ENCODE measurements around the gene OR13C8. TPM values are rescaled to one million over a fixed set of nuclear protein-coding genes. Genes with fewer than 3 reads are reported as not detected.

The OR13C8 gene, protein sequence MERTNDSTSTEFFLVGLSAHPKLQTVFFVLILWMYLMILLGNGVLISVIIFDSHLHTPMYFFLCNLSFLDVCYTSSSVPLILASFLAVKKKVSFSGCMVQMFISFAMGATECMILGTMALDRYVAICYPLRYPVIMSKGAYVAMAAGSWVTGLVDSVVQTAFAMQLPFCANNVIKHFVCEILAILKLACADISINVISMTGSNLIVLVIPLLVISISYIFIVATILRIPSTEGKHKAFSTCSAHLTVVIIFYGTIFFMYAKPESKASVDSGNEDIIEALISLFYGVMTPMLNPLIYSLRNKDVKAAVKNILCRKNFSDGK
- not detected in 2 replicates for total RNA-seq

DNA sequence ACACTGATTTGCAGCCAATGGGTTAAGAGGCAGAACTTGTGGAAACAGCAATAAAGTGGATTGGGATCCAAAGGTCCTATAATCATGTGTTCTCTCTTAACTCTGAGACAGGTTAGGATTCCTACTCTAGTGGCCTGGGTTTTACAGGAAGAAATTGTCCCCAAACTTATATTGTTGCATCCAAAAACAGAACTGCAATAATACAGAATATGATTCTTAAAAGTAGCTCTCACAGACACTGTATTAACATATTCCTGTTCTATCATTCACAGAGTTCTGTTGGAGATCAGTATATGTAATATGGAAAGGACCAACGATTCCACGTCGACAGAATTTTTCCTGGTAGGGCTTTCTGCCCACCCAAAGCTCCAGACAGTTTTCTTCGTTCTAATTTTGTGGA is at the start of gene OR13C8:
Gene OR13C8, plus strand, starts transcription at position 301 of the 400 bp plus-strand sequence. Its CDS starts 0 bp downstream, at position 301.

DNA sequence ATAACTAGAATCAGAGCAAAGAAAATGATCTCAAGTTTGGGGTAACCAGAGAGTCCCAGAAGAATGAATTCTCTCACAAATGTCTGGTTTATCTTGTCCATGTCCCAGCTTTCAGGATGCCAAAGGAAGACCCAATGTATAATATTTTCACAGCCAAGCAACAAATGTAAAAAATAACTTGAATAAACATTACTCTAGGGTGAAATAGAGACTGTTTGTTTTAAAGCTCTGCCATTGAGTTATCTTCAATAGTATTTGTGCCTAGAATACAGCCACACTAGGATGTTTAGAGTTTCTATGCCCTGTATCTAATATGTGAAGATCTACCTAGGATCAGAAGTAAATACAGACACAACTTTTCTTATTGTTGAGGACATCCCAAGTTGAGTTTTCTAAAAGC is 41.9 kb upstream of the OR13C8 start, which contains the start of gene OR13C4:
Gene OR13C4, minus strand, starts transcription at position 101 of the 400 bp plus-strand sequence. Its CDS starts 0 bp downstream, at position 101.

DNA sequence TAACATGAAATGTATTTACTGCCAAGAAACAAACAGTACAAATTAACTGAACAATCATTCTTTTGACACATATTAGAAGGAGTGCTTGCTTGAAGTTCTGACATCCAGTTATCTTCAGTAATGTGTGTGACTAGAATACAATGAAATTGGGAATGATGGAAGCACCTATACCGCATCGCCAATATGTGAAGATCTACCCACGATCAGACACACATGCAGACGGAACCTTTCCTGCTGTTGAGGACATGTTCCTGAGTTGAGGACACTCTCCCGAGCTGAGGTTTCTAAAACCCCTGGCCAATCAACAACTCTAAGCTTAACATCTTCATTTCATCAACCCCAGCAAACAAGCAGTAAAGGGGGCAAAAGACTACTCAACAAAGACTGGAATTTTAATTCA is 32.2 kb upstream of the OR13C8 start, which contains the start of gene OR13C3:
Gene OR13C3, minus strand, starts transcription at position 101 of the 400 bp plus-strand sequence. CDS start 133 bp downstream, outside the sequence.

DNA sequence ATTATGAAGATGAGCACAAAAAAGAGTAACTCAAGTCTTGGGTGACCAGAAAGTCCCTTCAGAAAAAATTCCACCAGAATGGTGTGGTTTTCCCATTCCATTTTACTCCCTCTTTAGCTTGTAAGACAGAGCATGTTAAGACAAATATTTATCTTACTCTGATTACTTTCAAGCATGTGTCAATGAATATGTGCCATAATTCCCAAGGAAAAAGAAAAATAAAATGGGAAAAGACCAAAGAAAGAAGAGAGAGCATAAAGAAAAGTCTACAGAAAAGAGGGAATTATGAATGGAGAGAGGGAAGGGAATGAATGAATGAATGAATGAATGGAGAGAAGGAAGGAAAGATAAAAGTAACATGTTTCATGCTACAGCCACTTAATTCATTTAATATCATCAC is 30.3 kb downstream of the OR13C8 start, which contains the start of gene OR13C5:
Gene OR13C5, minus strand, starts transcription at position 101 of the 400 bp plus-strand sequence. Its CDS starts 0 bp downstream, at position 101.

DNA sequence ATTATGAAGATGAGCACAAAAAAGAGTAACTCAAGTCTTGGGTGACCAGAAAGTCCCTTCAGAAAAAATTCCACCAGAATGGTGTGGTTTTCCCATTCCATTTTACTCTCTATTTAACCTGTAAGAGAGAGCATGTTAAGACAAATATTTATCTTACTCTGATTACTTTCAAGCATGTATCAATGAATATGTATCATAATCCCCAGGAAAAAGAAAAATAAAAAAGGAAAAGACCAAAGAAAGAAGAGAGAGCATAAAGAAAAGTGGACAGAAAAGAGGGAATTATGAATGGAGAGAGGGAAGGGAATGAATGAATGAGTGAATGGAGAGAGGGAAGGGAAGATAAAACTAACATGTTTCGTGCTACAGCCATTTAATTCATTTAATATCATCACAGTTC is 36.6 kb downstream of the OR13C8 start, which contains the start of gene OR13C2:
Gene OR13C2, minus strand, starts transcription at position 101 of the 400 bp plus-strand sequence. Its CDS starts 0 bp downstream, at position 101.

DNA sequence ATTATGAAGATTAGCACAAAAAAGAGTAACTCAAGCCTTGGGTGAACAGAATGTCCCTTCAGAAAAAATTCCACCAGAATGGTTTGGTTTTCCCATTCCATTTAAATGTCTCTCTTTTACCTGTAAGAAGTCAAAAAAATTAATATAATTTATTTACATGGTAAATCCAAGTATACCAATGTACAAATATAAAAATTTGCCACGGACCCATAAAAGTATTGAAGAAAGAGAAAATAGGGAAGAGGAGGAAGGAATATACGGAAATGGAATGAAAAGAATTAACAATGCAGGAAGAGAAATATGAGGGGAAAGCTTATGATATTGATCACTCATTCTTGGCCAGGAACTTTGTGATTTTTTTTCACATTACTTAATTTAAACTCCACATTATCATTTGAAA is 49.1 kb downstream of the OR13C8 start, which contains the start of gene OR13C9:
Gene OR13C9, minus strand, starts transcription at position 101 of the 400 bp plus-strand sequence. Its CDS starts 0 bp downstream, at position 101.

Other genes starting within 250 kb of the OR13C8 start
- not detected in 2 replicates for gene OR13F1, start 64.9 kb upstream of the OR13C8 start, total RNA-seq
- 0.16 TPM in 1 of 2 replicates, not detected in the other for gene OR13C4, start 42.0 kb upstream of the OR13C8 start, total RNA-seq
- not detected in 2 replicates for gene OR13C3, start 32.3 kb upstream of the OR13C8 start, total RNA-seq
- gene OR13C5, start 30.2 kb downstream of the OR13C8 start, total RNA-seq, result not detected in 2 replicates
- gene OR13C2, start 36.5 kb downstream of the OR13C8 start, total RNA-seq, result not detected in 2 replicates
- gene OR13C9, start 49.0 kb downstream of the OR13C8 start, total RNA-seq, result not detected in 2 replicates
- gene OR13D1, start 125.3 kb downstream of the OR13C8 start, total RNA-seq, result not detected in 2 replicates
- 31.8 and 38.4 TPM in 2 replicates for gene NIPSNAP3A, start 178.5 kb downstream of the OR13C8 start, total RNA-seq
- 0.57 and 1.9 TPM in 2 replicates for gene NIPSNAP3B, start 195.0 kb downstream of the OR13C8 start, total RNA-seq

Measured in bladder microvascular endothelial cell (primary cell).